HEK293T (cell line): Measurements from ENCODE around the gene CHST11.

Source experiments
- CTCF ChIA-PET: fragments of 350-600 bp; formaldehyde crosslinking; extraction: SDS; loops from one replicate; lab custom pipeline; 2021; ENCODE audit warnings: antibody characterized with exemption, inconsistent platforms; lab: Yijun Ruan, JAX
- POLR2A ChIA-PET: fragments of 350-600 bp; formaldehyde crosslinking; extraction: SDS; loops from one replicate; lab custom pipeline; 2020; ENCODE audit warnings: antibody characterized with exemption, inconsistent platforms; lab: Yijun Ruan, JAX
- DNase-seq: peaks from one replicate; pipeline ENCODE4 v3.0.0; 2012; ENCODE audit warnings: mixed read lengths; ENCODE audit errors: extremely low spot score
- ARNT ChIP-seq: fragments of 450-650 bp; IDR thresholded peaks from 2 replicates; pipeline ENCODE4 v1.6.1; 2017; ENCODE audit warnings: mild to moderate bottlenecking
- BHLHE40 ChIP-seq: fragments of 450-650 bp; IDR thresholded peaks from 2 replicates; pipeline ENCODE4 v1.6.1; 2016; ENCODE audit warnings: mild to moderate bottlenecking, moderate library complexity, borderline replicate concordance
- CTBP1 ChIP-seq: fragments of 450-650 bp; IDR thresholded peaks from 2 replicates; pipeline ENCODE4 v1.6.1; 2016; ENCODE audit warnings: borderline replicate concordance
- ELF4 ChIP-seq: fragments of 450-650 bp; IDR thresholded peaks from 2 replicates; pipeline ENCODE4 v1.6.1; 2017; ENCODE audit warnings: antibody characterized with exemption
- FOXA1 ChIP-seq: fragments of 450-650 bp; IDR thresholded peaks from 2 replicates; pipeline ENCODE4 v1.6.1; 2016; ENCODE audit warnings: mild to moderate bottlenecking
- FOXK2 ChIP-seq: fragments of 450-650 bp; IDR thresholded peaks from 2 replicates; pipeline ENCODE4 v1.6.1; 2016; ENCODE audit warnings: mild to moderate bottlenecking
- FOXM1 ChIP-seq: fragments of 450-650 bp; IDR thresholded peaks from 2 replicates; pipeline ENCODE4 v1.6.1; 2017; ENCODE audit warnings: mild to moderate bottlenecking, borderline replicate concordance
- HDGF ChIP-seq: fragments of 450-650 bp; IDR thresholded peaks from 2 replicates; pipeline ENCODE4 v1.6.1; 2017; ENCODE audit warnings: antibody characterized with exemption, borderline replicate concordance
- L3MBTL2 ChIP-seq: fragments of 450-650 bp; conservative IDR thresholded peaks from 2 replicates; pipeline ENCODE4 v1.6.1; 2016; ENCODE audit warnings: mild to moderate bottlenecking
- LEF1 ChIP-seq: fragments of 450-650 bp; IDR thresholded peaks from 2 replicates; pipeline ENCODE4 v1.6.1; 2017; ENCODE audit warnings: mild to moderate bottlenecking, borderline replicate concordance
- NFRKB ChIP-seq: fragments of 450-650 bp; IDR thresholded peaks from 2 replicates; pipeline ENCODE4 v1.6.1; 2016; ENCODE audit warnings: mild to moderate bottlenecking, moderate library complexity
- PKNOX1 ChIP-seq: fragments of 450-650 bp; IDR thresholded peaks from 2 replicates; pipeline ENCODE4 v1.6.1; 2016
- SP1 ChIP-seq: fragments of 450-650 bp; IDR thresholded peaks from 2 replicates; pipeline ENCODE4 v1.6.1; 2017
- SUZ12 ChIP-seq: fragments of 450-650 bp; IDR thresholded peaks from 2 replicates; pipeline ENCODE4 v1.6.1; 2016; ENCODE audit warnings: mild to moderate bottlenecking
- TARDBP ChIP-seq: fragments of 450-650 bp; IDR thresholded peaks from 2 replicates; pipeline ENCODE4 v1.6.1; 2016
- ZNF384 ChIP-seq: fragments of 450-650 bp; IDR thresholded peaks from 2 replicates; pipeline ENCODE4 v1.6.1; 2016

Gene CHST11

GRCh38 chr12:104704224-104704779, 247.6 kb downstream of the CHST11 start:
- ChIA-PET CTCF (no interaction called here), POLR2A (no interaction called here)
- TF ChIP-seq BHLHE40 = no peak
- no peak for TF ChIP-seq ARNT
- TF ChIP-seq SUZ12 = no peak
- TF ChIP-seq FOXA1 = no peak
- TF ChIP-seq FOXM1 = no peak
- TF ChIP-seq FOXK2 = no peak
- TF ChIP-seq CTBP1 = no peak
- no peak for TF ChIP-seq NFRKB
- no peak for TF ChIP-seq ELF4
- no peak for TF ChIP-seq LEF1
- TF ChIP-seq HDGF = no peak
- no peak for TF ChIP-seq SP1
- no peak for TF ChIP-seq L3MBTL2
- no peak for TF ChIP-seq TARDBP
- no peak for TF ChIP-seq PKNOX1
- DNase-seq = no peak

DNA sequence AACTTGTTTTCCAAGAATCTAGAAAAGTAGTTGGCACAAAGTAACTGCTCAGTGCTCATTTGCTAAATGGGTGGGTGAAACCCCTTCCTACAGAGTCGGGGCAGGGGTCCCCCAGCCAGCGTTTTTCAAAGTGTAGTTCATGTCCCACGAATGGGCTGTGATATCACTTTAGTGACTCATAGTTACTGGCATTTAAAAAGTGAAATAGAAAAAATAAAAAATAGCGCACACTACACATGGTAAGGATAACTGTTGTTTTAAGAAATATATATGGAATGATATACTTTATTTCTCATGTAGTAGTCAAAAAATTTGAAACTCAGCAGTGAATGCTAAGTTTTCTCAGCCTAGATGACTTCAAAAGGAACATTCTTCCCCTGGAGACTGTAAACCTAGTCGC, 250.4 kb downstream of the CHST11 start:
- ChIA-PET CTCF (no interaction called here), POLR2A (no interaction called here)
- TF ChIP-seq ZNF384 = no peak
- no peak for TF ChIP-seq NFRKB
- TF ChIP-seq CTBP1 = no peak
- no peak for TF ChIP-seq FOXM1
- TF ChIP-seq L3MBTL2 = no peak
- no peak for TF ChIP-seq FOXA1
- no peak for TF ChIP-seq BHLHE40
- no peak for TF ChIP-seq SUZ12
- no peak for TF ChIP-seq HDGF
- no peak for TF ChIP-seq ARNT
- no peak for TF ChIP-seq TARDBP
- TF ChIP-seq SP1 = no peak
- no peak for TF ChIP-seq PKNOX1
- no peak for TF ChIP-seq FOXK2
- TF ChIP-seq ELF4 = no peak
- no peak for TF ChIP-seq LEF1
- no peak for DNase-seq

DNA sequence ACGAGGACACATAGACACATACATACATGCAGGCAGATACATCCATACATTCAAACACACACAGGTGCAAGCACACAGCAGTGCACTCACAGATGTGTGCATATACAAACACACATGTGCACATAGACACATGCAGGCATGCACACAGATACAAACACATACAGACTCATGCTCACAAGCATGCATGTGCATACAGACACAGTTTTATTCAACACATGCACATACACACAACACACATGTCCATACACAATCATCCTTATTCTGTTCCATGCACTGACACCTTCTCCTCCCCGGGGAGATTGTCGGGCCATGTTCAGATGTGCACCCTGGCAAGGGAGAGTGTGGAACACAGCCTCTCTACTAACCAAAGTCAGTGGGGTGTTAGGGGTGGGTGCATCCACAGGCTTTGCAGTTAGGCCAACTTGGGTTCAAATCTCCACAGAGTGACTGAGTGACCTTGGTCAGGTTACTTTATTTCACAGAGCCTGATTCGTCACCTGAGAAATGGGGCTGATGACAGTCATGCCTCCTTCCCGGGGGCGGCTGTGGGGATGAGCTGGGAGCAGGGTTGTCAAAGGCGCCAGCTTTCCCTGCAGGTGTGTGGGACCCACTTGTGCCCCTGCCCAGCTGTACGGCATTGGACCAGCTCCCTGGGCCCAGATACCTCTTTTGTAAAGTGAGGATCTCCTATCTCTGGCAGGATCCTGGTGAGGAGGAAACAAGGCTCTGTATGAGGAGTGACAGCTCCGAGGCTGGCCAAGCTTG, 251.2 kb downstream of the CHST11 start:
- TF ChIP-seq SUZ12 (no peak), CTBP1 (no peak)
- ChIA-PET CTCF (no interaction called here), POLR2A (no interaction called here)
- DNase-seq = no peak

- ChIA-PET CTCF (no interaction called here), POLR2A (no interaction called here)
- DNase-seq = no peak
- TF ChIP-seq FOXK2 = no peak
- TF ChIP-seq NFRKB = no peak
- no peak for TF ChIP-seq HDGF
- TF ChIP-seq ZNF384 = no peak
- no peak for TF ChIP-seq L3MBTL2
- no peak for TF ChIP-seq PKNOX1
- no peak for TF ChIP-seq FOXM1
- no peak for TF ChIP-seq BHLHE40
- TF ChIP-seq FOXA1 = no peak
- TF ChIP-seq SP1 = no peak
- no peak for TF ChIP-seq ARNT
- no peak for TF ChIP-seq CTBP1
- TF ChIP-seq ELF4 = no peak
- no peak for TF ChIP-seq LEF1
- no peak for TF ChIP-seq TARDBP
- no peak for TF ChIP-seq SUZ12
Observed at GRCh38 chr12:104708891-104709290, 252.1 kb downstream of the CHST11 start.

GRCh38 chr12:104709692-104710435, 253.1 kb downstream of the CHST11 start:
- ChIA-PET CTCF (no interaction called here), POLR2A (no interaction called here)
- no peak for DNase-seq
- TF ChIP-seq HDGF (no peak), PKNOX1 (no peak), CTBP1 (no peak), ARNT (no peak), ELF4 (no peak), BHLHE40 (no peak), FOXK2 (no peak), FOXA1 (no peak), SUZ12 (no peak), SP1 (no peak), FOXM1 (no peak), LEF1 (no peak), L3MBTL2 (no peak), TARDBP (no peak), NFRKB (no peak), ZNF384 (no peak)
